ENCODE measurements around the gene PDK2.

The PDK2 gene

GRCh38 chr17:50080096-50080480 is 15.1 kb upstream of the PDK2 start:
- no peak overlapping the region for H3K4me3 ChIP-seq (ENCODE audit: low read depth, low read length)
- TF ChIP-seq, protein P1, sequence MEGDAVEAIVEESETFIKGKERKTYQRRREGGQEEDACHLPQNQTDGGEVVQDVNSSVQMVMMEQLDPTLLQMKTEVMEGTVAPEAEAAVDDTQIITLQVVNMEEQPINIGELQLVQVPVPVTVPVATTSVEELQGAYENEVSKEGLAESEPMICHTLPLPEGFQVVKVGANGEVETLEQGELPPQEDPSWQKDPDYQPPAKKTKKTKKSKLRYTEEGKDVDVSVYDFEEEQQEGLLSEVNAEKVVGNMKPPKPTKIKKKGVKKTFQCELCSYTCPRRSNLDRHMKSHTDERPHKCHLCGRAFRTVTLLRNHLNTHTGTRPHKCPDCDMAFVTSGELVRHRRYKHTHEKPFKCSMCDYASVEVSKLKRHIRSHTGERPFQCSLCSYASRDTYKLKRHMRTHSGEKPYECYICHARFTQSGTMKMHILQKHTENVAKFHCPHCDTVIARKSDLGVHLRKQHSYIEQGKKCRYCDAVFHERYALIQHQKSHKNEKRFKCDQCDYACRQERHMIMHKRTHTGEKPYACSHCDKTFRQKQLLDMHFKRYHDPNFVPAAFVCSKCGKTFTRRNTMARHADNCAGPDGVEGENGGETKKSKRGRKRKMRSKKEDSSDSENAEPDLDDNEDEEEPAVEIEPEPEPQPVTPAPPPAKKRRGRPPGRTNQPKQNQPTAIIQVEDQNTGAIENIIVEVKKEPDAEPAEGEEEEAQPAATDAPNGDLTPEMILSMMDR (IDR thresholded peaks at IDR 0.05; ENCODE audit: low read depth, low read length), result no peak

DNA sequence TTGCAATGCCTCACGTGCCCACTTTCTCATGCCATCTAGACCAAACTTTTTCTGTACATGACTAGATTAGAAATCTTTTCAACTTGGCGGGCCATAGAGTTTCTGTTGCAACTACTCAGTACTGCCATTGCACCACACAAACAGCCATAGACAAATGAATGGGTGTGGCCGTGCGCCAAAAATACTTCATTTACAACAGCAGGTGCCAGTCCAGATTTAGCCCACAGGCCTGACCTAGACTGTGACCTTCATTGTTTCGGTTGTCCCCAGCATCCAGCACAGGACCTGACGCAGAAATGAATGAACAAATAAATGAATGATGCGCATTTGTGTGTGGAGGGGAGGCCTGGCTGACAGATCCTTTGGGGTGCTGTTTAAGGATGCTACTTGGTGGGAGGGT is 14.3 kb upstream of the PDK2 start:
- TF ChIP-seq, protein P1 (IDR thresholded peaks at IDR 0.05; ENCODE audit: low read depth, low read length), result no peak
- no peak overlapping the region for H3K4me3 ChIP-seq (ENCODE audit: low read depth, low read length)

DNA sequence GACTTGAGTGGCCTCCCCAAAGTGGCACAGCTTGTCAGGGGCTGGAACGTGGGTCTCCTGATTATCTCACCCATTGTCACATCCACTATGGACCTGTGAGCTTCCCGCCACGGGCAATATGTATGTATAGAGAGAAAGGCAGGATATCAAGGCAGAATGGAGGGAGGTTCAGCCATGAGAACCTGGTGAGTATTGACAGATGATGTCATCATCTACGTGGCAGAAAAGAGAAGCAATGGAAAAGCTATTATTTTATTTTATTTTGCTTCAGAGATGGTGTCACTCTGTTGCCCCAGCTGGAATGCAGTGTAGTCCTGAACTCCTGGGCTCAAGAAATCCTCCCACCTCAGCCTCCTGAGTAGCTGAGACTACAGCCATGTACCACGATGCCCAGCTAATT is 13.4 kb upstream of the PDK2 start:
- no peak overlapping the region for H3K4me3 ChIP-seq (ENCODE audit: low read depth, low read length)
- TF ChIP-seq, protein P1 (IDR thresholded peaks at IDR 0.05; ENCODE audit: low read depth, low read length), result no peak

GRCh38 chr17:50087246-50087911 is 7.8 kb upstream of the PDK2 start:
- TF ChIP-seq, protein P1 (IDR thresholded peaks at IDR 0.05; ENCODE audit: low read depth, low read length), result peak; percentile 95
- no peak overlapping the region for H3K4me3 ChIP-seq (ENCODE audit: low read depth, low read length)

DNA sequence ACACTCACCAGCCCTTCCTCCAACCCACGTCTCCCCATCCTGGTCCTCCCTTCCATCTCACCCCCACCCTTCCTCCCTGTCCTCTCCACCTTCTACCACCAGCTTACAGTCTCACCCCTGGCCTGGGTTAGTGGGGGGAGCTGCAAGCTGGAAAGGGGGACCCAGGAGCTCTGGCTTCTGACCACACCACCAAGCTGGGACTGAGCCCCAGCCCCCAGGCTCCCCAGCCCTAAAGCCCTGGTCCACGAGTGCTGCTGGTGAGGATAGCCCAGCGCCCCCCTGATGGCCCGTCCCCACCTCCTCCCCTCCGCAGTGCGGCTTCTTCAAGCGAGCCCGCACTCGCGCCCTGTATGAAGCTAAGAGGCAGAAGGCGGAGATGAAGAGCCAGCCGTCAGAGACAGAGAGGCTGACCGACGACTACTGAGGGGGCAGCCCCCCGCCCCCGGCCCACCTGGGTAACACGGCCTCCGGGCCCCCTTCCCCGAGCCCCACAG is 7.2 kb upstream of the PDK2 start:
- TF ChIP-seq, protein P1 (IDR thresholded peaks at IDR 0.05; ENCODE audit: low read depth, low read length), result no peak
- H3K4me3 ChIP-seq (ENCODE audit: low read depth, low read length), result no peak overlapping the region

DNA sequence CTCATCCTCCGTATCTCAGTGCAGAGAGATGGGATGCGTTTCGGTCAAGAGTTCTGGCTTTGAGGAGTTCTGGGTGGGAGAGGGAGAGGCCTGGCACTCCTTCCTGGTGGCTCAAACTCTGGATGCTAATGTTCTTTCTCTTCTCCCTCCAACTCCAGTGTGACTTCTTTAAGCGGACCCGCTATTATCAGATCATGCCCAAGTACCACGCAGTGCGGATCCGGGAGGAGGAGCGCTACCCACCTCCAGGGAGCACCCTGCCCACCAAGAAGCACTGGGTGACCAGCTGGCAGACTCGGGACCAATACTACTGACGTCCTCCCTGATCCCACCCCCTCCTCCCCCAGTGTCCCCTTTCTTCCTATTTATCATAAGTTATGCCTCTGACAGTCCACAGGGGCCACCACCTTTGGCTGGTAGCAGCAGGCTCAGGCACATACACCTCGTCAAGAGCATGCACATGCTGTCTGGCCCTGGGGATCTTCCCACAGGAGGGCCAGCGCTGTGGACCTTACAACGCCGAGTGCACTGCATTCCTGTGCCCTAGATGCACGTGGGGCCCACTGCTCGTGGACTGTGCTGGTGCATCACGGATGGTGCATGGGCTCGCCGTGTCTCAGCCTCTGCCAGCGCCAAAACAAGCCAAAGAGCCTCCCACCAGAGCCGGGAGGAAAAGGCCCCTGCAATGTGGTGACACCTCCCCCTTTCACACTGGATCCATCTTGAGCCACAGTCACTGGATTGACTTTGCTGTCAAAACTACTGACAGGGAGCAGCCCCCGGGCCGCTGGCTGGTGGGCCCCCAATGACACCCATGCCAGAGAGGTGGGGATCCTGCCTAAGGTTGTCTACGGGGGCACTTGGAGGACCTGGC is 6.0 kb upstream of the PDK2 start:
- no peak overlapping the region for H3K4me3 ChIP-seq (ENCODE audit: low read depth, low read length)
- TF ChIP-seq, protein P1 (IDR thresholded peaks at IDR 0.05; ENCODE audit: low read depth, low read length), result no peak

DNA sequence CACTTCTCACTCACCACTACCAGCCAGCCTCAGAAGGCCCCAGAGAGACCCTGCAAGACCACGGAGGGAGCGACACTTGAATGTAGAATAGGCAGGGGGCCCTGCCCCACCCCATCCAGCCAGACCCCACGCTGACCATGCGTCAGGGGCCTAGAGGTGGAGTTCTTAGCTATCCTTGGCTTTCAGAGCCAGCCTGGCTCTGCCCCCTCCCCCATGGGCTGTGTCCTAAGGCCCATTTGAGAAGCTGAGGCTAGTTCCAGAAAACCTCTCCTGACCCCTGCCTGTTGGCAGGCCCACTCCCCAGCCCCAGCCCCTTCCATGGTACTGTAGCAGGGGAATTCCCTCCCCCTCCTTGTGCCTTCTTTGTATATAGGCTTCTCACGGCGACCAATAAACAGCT is 5.1 kb upstream of the PDK2 start:
- H3K4me3 ChIP-seq (ENCODE audit: low read depth, low read length), result no peak overlapping the region
- TF ChIP-seq, protein P1 (IDR thresholded peaks at IDR 0.05; ENCODE audit: low read depth, low read length), result no peak

Measured in WI38 (cell line).